Measurements from ENCODE around the gene DDX25. TPM values are rescaled to one million over a fixed set of nuclear protein-coding genes. Genes with fewer than 3 reads are reported as not detected.

The DDX25 gene
- polyA plus RNA-seq, 1 donor (not counting 4 experiments of a cell fraction or from before 2014, with no cell fraction given): 0.12 TPM

GRCh38 chr11:125958872-125959400, 54.6 kb downstream of the DDX25 start:
- Histone ChIP-seq H4K20me1 (ENCODE audit: control insufficient read depth, extremely low read depth, insufficient read depth, low read length) (no peaks in the 10 kb centered on the region), H3K9me1 (ENCODE audit: control insufficient read depth, extremely low read depth, insufficient read depth, low read length) (no peaks in the 10 kb centered on the region), H2AFZ (ENCODE audit: control insufficient read depth, low read length) (no peak overlapping the region), H3K4me2 (ENCODE audit: control insufficient read depth, extremely low read depth, insufficient read depth, low read depth, low read length) (no peak overlapping the region), H3K4me3 (ENCODE audit: control insufficient read depth in 2 of 3, extremely low read depth in 1 of 3, insufficient read depth in 2 of 3, low read depth in 1 of 3, low read length in 3 of 3) (no peak overlapping the region), H3K27me3 (ENCODE audit: control insufficient read depth, extremely low read depth, insufficient read depth, low read length) (peaks cover 4% of the 10 kb centered on the region), H3K4me1 (ENCODE audit: control insufficient read depth, extremely low read depth, insufficient read depth, low read length) (peaks cover 4% of the 10 kb centered on the region), H3K79me2 (ENCODE audit: control insufficient read depth, insufficient read depth, low read length) (no peaks in the 10 kb centered on the region), H3K27ac (ENCODE audit: control insufficient read depth, insufficient read depth, low read length) (no peak overlapping the region), H3K9me3 (ENCODE audit: control insufficient read depth, low read depth, low read length) (no peaks in the 10 kb centered on the region), H3K9ac (ENCODE audit: control insufficient read depth, extremely low read depth, insufficient read depth, low read length) (no peak overlapping the region), H3K36me3 (ENCODE audit: control insufficient read depth in 2 of 2, extremely low read depth in 1 of 2, insufficient read depth in 2 of 2, low read length in 2 of 2) (no peaks in the 10 kb centered on the region)
- DNase-seq (ENCODE audit: low read depth, low spot score): no peak
- FAIRE-seq: no peak
- dilution Hi-C loops (cut with MboI; ENCODE audit: extremely low pct_ligation_motif_present, low sequenced_read_pairs): no loop called here
- TF ChIP-seq EZH2 (IDR thresholded peaks at IDR 0.05; ENCODE audit: low read length): no peak
- TF ChIP-seq, protein P1, sequence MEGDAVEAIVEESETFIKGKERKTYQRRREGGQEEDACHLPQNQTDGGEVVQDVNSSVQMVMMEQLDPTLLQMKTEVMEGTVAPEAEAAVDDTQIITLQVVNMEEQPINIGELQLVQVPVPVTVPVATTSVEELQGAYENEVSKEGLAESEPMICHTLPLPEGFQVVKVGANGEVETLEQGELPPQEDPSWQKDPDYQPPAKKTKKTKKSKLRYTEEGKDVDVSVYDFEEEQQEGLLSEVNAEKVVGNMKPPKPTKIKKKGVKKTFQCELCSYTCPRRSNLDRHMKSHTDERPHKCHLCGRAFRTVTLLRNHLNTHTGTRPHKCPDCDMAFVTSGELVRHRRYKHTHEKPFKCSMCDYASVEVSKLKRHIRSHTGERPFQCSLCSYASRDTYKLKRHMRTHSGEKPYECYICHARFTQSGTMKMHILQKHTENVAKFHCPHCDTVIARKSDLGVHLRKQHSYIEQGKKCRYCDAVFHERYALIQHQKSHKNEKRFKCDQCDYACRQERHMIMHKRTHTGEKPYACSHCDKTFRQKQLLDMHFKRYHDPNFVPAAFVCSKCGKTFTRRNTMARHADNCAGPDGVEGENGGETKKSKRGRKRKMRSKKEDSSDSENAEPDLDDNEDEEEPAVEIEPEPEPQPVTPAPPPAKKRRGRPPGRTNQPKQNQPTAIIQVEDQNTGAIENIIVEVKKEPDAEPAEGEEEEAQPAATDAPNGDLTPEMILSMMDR (optimal IDR thresholded peaks at IDR 0.05 in 1 of 3, IDR thresholded peaks at IDR 0.05 in 1 of 3, conservative IDR thresholded peaks at IDR 0.05 in 1 of 3; ENCODE audit: extremely low read depth in 1 of 3, insufficient read depth in 2 of 3, low read length in 3 of 3): no peak

DNA sequence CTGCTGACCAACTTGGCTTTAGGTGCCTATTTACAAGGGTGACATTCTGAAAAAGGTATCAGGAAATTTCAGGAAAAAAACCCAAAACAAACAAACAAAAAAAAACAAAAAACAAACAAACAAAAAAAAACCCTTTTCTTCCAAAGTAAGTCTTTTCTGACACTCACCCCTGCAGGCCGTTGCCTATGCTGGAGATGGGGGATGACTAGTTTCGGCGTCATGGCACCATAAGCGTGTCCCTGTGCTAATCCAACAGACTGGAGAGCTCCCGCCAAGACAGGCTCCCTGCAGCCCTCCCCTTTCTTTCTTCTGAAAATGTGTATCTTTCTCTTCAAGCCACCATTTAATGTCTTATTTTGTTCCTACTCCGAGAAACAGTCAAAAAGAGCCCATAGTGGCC, 55.2 kb downstream of the DDX25 start:
- peaks cover 4% of the 10 kb centered on the region for H3K27me3 ChIP-seq (ENCODE audit: control insufficient read depth, extremely low read depth, insufficient read depth, low read length)
- DNase-seq (ENCODE audit: low read depth, low spot score): no peak
- H3K4me3 ChIP-seq (ENCODE audit: control insufficient read depth in 2 of 3, extremely low read depth in 1 of 3, insufficient read depth in 2 of 3, low read depth in 1 of 3, low read length in 3 of 3): no peak overlapping the region
- H2AFZ ChIP-seq (ENCODE audit: control insufficient read depth, low read length): no peak overlapping the region
- no peak for FAIRE-seq
- no peak overlapping the region for H3K9ac ChIP-seq (ENCODE audit: control insufficient read depth, extremely low read depth, insufficient read depth, low read length)
- H3K79me2 ChIP-seq (ENCODE audit: control insufficient read depth, insufficient read depth, low read length): no peaks in the 10 kb centered on the region
- no peaks in the 10 kb centered on the region for H3K9me1 ChIP-seq (ENCODE audit: control insufficient read depth, extremely low read depth, insufficient read depth, low read length)
- no peak overlapping the region for H3K4me2 ChIP-seq (ENCODE audit: control insufficient read depth, extremely low read depth, insufficient read depth, low read depth, low read length)
- H3K27ac ChIP-seq (ENCODE audit: control insufficient read depth, insufficient read depth, low read length): no peak overlapping the region
- H3K9me3 ChIP-seq (ENCODE audit: control insufficient read depth, low read depth, low read length): no peaks in the 10 kb centered on the region
- H4K20me1 ChIP-seq (ENCODE audit: control insufficient read depth, extremely low read depth, insufficient read depth, low read length): no peaks in the 10 kb centered on the region
- H3K4me1 ChIP-seq (ENCODE audit: control insufficient read depth, extremely low read depth, insufficient read depth, low read length): peaks cover 4% of the 10 kb centered on the region
- TF ChIP-seq, protein P1 (optimal IDR thresholded peaks at IDR 0.05 in 1 of 3, IDR thresholded peaks at IDR 0.05 in 1 of 3, conservative IDR thresholded peaks at IDR 0.05 in 1 of 3; ENCODE audit: extremely low read depth in 1 of 3, insufficient read depth in 2 of 3, low read length in 3 of 3): no peak
- dilution Hi-C loops (cut with MboI; ENCODE audit: extremely low pct_ligation_motif_present, low sequenced_read_pairs): no loop called here
- no peaks in the 10 kb centered on the region for H3K36me3 ChIP-seq (ENCODE audit: control insufficient read depth in 2 of 2, extremely low read depth in 1 of 2, insufficient read depth in 2 of 2, low read length in 2 of 2)
